ENCODE measurements around the gene BDKRB2.

GRCh38 chr14:96273629-96274028 lies 69.0 kb downstream of the BDKRB2 start:
- TF ChIP-seq POLR2A (IDR thresholded peaks at IDR 0.05) (no peak), CTCF (IDR thresholded peaks at IDR 0.05) (no peak)

Data from adrenal gland (tissue), 5 donors.